Frontal cortex (tissue), 4 donors: ENCODE measurements around the gene MCUR1. TPM values are rescaled to one million over a fixed set of nuclear protein-coding genes. Genes with fewer than 3 reads are reported as not detected.
"Not testable (repeated sequence)": the region's sequence is repeated elsewhere in the genome, so short reads cannot be mapped to it uniquely, and the experiment has no call there.

ENCODE experiments used
- DNase-seq, 2 donors: peaks; one replicate each; pipeline ENCODE4 v3.0.0; 2012; ENCODE audit warnings: low spot score in 2 of 2
- FAIRE-seq: peaks from 2 replicates; lab custom pipeline; 2012; peaks lifted over from hg19 to GRCh38; lab: Jason Lieb, UNC
- total RNA-seq: library from RNA; depleted of rRNA; stranded (reverse); fragments of >200 nt; gene quantifications from one replicate; pipeline ENCODE4 v1.2.3, GENCODE V29; 2014
- donor health status: control.
- donor health status: control.
- donor health status: control.

MCUR1 gene
- total RNA-seq, 1 donor from 2014 or later, result 25.3 TPM

GRCh38 chr6:13788820-13789219, 25.5 kb downstream of the MCUR1 start:
- DNase-seq (no peak), FAIRE-seq (no peak)

- DNase-seq (peak in 1 of 2 donors; percentile 20), FAIRE-seq (no peak)
Measured at GRCh38 chr6:13787137-13787536, 27.2 kb downstream of the MCUR1 start.

GRCh38 chr6:13780162-13780561, 34.2 kb downstream of the MCUR1 start:
- not testable (repeated sequence) for DNase-seq, FAIRE-seq

- DNase-seq (no peak), FAIRE-seq (no peak)
Measured at GRCh38 chr6:13778028-13778427, 36.3 kb downstream of the MCUR1 start.

- FAIRE-seq (no peak), DNase-seq (no peak)
Measured at GRCh38 chr6:13776602-13777001, 37.8 kb downstream of the MCUR1 start.

GRCh38 chr6:13775466-13775865, 38.9 kb downstream of the MCUR1 start:
- not testable (repeated sequence) for FAIRE-seq, DNase-seq

GRCh38 chr6:13772358-13773030, 41.9 kb downstream of the MCUR1 start:
- DNase-seq, FAIRE-seq: not testable (repeated sequence)

GRCh38 chr6:13769655-13770053, 44.7 kb downstream of the MCUR1 start:
- DNase-seq (no peak), FAIRE-seq (no peak)

GRCh38 chr6:13769034-13769654, 45.2 kb downstream of the MCUR1 start:
- FAIRE-seq (no peak), DNase-seq (no peak)

- DNase-seq (peak; percentile 22 to 42), FAIRE-seq (no peak)
Measured at GRCh38 chr6:13767121-13767808, 47.1 kb downstream of the MCUR1 start.

- DNase-seq (no peak), FAIRE-seq (no peak)
Measured at GRCh38 chr6:13766201-13766634, 48.1 kb downstream of the MCUR1 start.

- FAIRE-seq (no peak), DNase-seq (no peak)
Measured at GRCh38 chr6:13765570-13765969, 48.8 kb downstream of the MCUR1 start.

GRCh38 chr6:13764996-13765395, 49.4 kb downstream of the MCUR1 start:
- FAIRE-seq (no peak), DNase-seq (no peak)

- DNase-seq (no peak), FAIRE-seq (no peak)
Measured at GRCh38 chr6:13763740-13764381, 50.5 kb downstream of the MCUR1 start.

- FAIRE-seq (no peak), DNase-seq (peak; percentile 35 to 44)
Measured at GRCh38 chr6:13762611-13763441, 51.5 kb downstream of the MCUR1 start.

GRCh38 chr6:13761361-13762036, 52.9 kb downstream of the MCUR1 start:
- FAIRE-seq (no peak), DNase-seq (no peak)

GRCh38 chr6:13760307-13761304, 53.8 kb downstream of the MCUR1 start:
- FAIRE-seq (no peak), DNase-seq (no peak)

GRCh38 chr6:13759025-13759424, 55.3 kb downstream of the MCUR1 start:
- DNase-seq (no peak), FAIRE-seq (no peak)
